Activated CD4-positive, alpha-beta T cell treated with anti-CD3 and anti-CD28 coated beads for 48 hours (primary cell): Measurements from ENCODE around the gene TAMALIN.
A peak's percentile ranks its signal among the peaks of the same experiment; 100 is the strongest.

Experiments used
- DNase-seq: peaks from one replicate; pipeline ENCODE4 v3.0.0-alpha.2; 2020

Gene TAMALIN

DNA sequence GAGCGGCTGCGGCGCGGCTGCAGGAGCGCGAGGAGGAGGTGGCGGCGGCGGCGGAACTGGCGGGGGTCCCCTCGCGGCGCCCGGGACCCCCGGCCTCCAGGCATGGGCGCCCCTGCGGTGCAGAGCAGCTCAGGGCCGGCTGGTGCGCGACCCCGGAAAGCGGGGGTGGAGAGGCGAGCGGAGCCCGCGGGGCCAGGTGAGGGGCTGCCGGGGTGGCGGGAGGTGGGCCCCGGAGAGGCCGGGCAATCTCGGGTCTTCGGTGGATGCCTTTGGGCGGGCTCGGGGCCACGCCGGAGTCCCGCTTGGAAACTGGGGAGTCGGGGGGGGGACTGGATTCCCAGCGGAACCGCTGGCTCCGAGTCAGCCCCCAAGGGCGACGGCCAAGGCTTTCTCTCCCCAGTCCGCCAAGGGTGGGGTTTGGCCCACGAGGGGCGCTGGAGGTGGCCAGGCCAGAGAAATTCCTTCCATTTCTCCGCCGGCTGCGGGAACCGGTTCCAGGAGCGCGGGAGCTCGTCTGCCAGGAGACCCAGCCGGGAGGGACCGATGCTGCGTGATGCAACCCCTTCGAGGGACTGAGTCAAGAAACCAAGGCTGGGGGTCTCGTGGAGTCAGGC, 30.6 kb downstream of the TAMALIN start:
- DNase-seq: no peak

DNA sequence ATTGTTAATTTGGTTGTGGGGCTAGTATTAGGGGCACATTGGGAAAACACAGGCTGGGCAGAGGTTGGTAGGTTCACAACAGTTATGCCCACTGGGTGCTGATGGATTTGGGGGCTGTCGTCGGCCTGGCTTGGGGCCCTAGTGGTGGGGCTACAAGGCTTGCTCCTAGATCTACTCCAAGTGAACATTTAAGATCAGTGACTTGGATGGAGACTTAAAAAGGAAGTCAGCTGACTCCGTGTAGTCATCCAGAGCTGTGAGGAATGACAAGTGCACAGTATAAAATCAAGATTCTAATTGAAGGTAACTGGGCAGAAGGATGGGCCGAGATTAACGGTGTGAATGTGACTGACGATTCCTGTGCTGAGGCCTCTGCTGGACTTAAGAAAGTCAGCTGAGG, 31.7 kb downstream of the TAMALIN start:
- DNase-seq: no peak

DNA sequence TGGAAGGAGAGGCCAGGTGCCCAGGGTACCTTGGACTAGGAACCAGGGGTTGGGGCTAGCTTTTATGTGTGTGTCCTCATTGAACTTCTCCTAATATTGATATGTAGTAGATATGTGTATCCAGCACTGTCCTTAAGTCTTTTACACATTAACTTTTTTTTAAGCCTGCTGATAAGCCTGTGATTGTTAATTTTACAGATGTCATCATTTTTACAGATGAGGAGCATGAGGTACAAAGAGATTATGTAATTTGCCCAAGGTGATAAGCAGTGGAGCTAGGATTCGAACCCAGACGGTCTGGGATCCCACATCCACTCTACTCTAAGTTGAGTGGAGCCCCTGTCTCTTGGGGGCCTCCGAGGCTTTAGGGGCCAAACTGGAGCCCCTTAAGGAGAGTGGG, 34.3 kb downstream of the TAMALIN start:
- DNase-seq: no peak

- DNase-seq: peak; percentile 28
Measured at GRCh38 chr12:52041695-52042123, 35.0 kb downstream of the TAMALIN start.

DNA sequence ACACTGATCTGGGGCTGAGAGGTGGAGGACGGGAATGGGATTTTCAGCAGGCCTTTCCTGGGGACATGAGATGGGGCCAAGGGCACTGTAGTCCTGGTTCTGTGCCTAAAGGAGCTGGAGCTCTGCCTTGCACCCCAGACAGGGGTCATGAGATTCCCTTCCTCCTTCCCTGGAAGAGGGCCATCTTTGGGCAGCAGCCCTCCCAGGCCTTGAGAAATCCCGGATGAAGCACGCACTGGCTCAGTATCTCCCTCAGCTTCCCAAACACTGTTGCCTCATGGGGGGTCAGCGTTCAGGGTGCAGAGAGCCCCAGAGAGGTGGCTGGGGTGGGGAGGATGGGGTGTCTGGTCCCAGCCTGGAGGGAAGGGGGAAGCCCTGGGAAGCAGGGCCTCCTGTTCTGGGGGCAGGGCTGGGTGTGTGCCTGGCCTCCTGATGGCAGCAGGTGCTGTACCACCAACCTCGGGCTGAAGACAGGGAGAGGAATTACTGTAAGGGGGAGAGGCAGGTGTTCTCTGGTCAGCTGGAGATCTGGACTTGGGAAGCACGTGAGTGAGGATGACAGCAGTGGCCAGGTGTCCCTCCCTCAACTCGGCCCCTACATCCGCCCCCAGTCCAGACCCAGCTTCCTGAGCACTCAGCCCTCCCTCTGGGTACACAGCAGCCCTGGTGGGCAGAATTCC, 36.1 kb downstream of the TAMALIN start:
- DNase-seq: no peak

GRCh38 chr12:52043386-52044212, 36.9 kb downstream of the TAMALIN start:
- no peak for DNase-seq

- no peak for DNase-seq
Measured at GRCh38 chr12:52044292-52044983, 37.7 kb downstream of the TAMALIN start.

- DNase-seq: no peak
Measured at GRCh38 chr12:52045794-52046199, 39.1 kb downstream of the TAMALIN start.

DNA sequence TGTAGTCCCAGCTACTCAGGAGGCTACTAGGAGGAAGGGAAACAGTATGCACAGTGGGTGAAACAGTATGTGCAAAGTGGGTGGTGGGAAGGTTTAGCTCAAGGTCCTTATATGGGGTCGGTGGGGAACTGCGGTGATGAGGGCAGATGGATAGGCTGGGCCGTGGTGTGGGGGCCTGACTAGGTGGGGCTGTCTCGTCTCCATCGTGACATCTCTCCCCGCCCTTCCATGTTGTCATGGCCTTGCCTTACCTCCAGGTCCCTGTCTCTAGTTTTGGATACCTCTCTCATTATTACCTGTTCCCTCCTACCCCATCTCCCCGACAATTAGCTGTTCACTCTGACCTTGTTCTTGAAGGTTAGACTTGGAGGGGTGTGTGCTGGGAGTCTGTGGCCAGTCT, 40.1 kb downstream of the TAMALIN start:
- DNase-seq: no peak

- DNase-seq: no peak
Measured at GRCh38 chr12:52049286-52049685, 42.5 kb downstream of the TAMALIN start.

DNA sequence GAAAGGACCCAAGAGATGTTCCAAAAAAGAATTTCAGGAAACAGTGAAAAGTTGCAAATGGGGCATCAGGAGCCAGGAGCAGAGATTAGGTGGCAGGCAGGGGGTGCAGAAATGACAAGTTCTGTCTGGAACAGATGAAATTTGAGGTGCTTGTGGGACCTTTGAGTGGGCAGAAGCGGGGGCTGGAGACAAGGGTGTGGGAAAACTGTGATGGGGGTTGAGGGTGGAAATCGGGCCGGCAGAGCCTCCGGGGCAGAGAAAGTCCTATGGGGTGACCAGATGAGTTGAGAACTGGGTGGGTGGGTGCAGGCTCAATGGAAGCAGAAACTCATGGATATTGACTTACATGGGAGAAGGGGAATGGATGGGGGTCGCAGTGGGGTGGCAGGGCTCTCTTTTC, 42.9 kb downstream of the TAMALIN start:
- DNase-seq: no peak

DNA sequence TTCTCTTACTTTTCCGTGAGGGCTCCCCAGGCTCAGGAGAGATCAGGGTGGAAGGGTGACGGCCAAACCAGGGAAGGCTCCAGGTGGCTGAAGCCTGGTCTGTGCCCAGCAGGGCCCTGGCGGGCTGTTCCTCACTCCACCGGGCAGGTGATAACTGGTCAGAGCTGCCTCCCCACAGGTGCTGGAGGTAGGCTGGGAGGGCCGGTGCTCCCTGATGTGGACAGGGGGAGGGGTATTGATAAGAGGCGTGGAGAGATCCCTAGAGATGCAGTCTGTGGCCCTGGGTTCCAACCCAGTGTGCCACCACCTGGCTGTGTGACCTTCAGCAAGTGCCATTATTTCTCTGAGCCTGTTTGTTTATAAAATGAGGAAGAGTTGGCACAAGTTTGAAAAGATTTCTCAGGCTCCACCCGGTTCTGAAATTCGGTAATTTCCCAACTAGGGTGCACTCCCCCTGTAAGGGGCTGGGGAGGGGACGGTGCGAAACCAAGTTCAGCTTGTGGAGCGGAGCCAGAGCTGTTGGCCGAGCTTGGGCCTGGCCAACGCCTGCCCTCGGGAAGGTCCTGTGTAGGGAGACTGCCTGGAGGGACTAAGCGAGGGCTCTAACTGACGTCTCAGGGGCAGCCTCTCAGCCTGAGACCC, 43.5 kb downstream of the TAMALIN start:
- DNase-seq: no peak

DNA sequence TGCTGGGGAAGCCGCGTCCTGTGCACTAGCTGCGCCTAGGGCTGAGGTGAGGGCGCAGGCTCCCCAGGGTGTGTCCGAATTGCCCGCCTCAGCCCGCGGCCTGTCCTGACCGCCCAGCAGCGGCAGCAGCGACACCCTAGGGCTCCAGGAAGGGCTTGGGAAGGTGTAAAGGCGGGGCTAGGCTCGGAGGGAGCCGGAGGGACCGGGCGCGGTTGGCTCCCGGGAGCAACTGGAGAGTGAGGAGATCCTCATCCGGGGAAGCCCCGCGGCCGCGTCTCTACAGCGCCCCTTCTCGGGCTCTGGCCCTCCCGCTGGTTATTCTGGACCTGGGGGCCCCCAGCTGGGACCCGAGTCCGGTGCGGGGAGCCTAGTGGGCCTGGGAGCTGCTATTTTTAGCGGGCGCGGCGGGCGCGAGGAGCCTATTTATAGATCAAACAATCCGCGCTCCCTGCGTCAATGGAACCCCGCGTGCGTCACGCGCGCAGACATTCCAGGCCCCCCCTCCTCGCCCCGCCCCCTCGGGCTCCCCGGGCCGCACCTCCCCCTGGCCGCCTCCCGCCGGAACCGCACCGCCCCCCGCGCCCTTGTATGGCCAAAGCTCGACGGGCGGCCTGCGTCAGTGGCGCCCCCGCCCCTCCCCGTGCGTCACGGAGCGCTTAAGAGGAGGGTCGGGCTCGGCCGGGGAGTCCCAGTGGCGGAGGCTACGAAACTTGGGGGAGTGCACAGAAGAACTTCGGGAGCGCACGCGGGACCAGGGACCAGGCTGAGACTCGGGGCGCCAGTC, 44.2 kb downstream of the TAMALIN start, which contains the start of gene NR4A1:
Gene NR4A1, plus strand, starts transcription at position 685 of the 784 bp plus-strand sequence. CDS start 2,887 bp downstream, outside the sequence.
- peak; percentile 99 for DNase-seq

- DNase-seq: peak; percentile 30
Measured at GRCh38 chr12:52052468-52053186, 45.9 kb downstream of the TAMALIN start.

- no peak for DNase-seq
Measured at GRCh38 chr12:52053536-52054209, 46.9 kb downstream of the TAMALIN start.

DNA sequence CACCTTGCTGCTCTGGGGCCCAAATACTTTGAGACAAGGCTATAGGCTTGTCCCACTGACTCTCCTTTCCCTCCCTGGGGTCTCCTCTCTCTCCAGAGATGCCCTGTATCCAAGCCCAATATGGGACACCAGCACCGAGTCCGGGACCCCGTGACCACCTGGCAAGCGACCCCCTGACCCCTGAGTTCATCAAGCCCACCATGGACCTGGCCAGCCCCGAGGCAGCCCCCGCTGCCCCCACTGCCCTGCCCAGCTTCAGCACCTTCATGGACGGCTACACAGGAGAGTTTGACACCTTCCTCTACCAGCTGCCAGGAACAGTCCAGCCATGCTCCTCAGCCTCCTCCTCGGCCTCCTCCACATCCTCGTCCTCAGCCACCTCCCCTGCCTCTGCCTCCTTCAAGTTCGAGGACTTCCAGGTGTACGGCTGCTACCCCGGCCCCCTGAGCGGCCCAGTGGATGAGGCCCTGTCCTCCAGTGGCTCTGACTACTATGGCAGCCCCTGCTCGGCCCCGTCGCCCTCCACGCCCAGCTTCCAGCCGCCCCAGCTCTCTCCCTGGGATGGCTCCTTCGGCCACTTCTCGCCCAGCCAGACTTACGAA, 47.6 kb downstream of the TAMALIN start:
- DNase-seq: no peak

DNA sequence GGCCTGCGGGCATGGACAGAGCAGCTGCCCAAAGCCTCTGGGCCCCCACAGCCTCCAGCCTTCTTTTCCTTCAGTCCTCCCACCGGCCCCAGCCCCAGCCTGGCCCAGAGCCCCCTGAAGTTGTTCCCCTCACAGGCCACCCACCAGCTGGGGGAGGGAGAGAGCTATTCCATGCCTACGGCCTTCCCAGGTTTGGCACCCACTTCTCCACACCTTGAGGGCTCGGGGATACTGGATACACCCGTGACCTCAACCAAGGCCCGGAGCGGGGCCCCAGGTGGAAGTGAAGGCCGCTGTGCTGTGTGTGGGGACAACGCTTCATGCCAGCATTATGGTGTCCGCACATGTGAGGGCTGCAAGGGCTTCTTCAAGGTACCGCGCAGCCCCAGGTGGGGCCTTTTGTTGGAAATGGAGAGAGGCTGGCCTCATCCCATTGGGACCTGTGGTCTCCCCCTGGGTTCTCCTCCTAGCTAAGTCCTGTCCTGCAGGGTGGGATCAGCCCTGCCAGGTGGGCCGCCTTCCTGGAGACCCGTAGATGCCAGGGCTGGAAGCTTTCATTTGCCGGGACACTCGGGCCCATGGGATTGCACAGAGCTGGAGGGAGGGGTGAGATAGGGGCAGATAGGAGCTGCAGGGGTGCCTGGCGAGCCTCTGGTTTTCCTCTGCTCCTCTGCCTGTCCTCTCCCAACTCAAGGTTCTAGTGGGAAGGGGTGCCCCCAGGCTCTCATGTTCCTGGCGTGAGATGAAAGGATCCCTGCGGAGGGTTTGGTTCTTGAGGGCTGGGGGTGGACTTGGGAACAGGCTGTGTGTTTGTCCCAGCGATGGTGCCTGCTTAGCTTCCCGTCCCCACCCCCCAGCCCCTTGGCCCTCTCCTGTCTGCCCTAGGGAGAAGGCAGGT, 48.3 kb downstream of the TAMALIN start:
- DNase-seq: no peak

- DNase-seq: no peak
Measured at GRCh38 chr12:52055731-52056711, 49.3 kb downstream of the TAMALIN start.
